ENCODE measurements around the gene IL5RA. TPM values are rescaled to one million over a fixed set of nuclear protein-coding genes. Genes with fewer than 3 reads are reported as not detected.

Gene IL5RA
- total RNA-seq, 2 donors from 2014 or later = not detected

GRCh38 chr3:3109407-3110298, 521 bp downstream of the IL5RA start:
- Mint-ChIP-seq H3K27me3 (ENCODE audit: insufficient read depth) (peaks cover 16% of the 10 kb centered on the region), H3K36me3 (ENCODE audit: low read depth) (no peaks in the 10 kb centered on the region), H3K9me3 (no peaks in the 10 kb centered on the region), H3K4me3 (no peak overlapping the region), H3K27ac (no peak overlapping the region), H3K4me1 (peaks cover 21% of the 10 kb centered on the region)
- H3K36me3 ChIP-seq (ENCODE audit: control insufficient read depth, insufficient read depth, low read length) = no peaks in the 10 kb centered on the region
- no peaks in the 10 kb centered on the region for H3K9me3 ChIP-seq (ENCODE audit: control insufficient read depth, low read length)
- no peak for TF ChIP-seq CTCF (conservative IDR thresholded peaks at IDR 0.05)
- no peak overlapping the region for H3K27ac ChIP-seq (ENCODE audit: low read depth, low read length)
- peaks cover 22% of the 10 kb centered on the region for H3K27me3 ChIP-seq (ENCODE audit: control insufficient read depth, insufficient read depth, low read length, poor library complexity, severe bottlenecking)
- H3K4me3 ChIP-seq (ENCODE audit: low read length) = no peak overlapping the region
- H3K4me1 ChIP-seq (ENCODE audit: control insufficient read depth, insufficient read depth, low read length) = peaks cover 10% of the 10 kb centered on the region
- WGBS, 2 experiments (ENCODE audit: insufficient coverage in 1 of 2, insufficient read length in 1 of 2) = 70 to 76% methylated on average over 8 to 11 of the region's 11 CpGs
- no peak overlapping the region for H3K9ac ChIP-seq (ENCODE audit: extremely low read depth, low read length, poor library complexity, severe bottlenecking)
- DNase-seq = no peak

GRCh38 chr3:3107858-3108257, 2.3 kb downstream of the IL5RA start:
- H3K4me1 ChIP-seq (ENCODE audit: control insufficient read depth, insufficient read depth, low read length) = peaks cover 10% of the 10 kb centered on the region
- H3K4me3 ChIP-seq (ENCODE audit: low read length) = no peak overlapping the region
- no peak overlapping the region for H3K27ac ChIP-seq (ENCODE audit: low read depth, low read length)
- no peaks in the 10 kb centered on the region for H3K36me3 ChIP-seq (ENCODE audit: control insufficient read depth, insufficient read depth, low read length)
- TF ChIP-seq CTCF (conservative IDR thresholded peaks at IDR 0.05) = no peak
- Mint-ChIP-seq H3K27me3 (ENCODE audit: insufficient read depth) (peaks cover 16% of the 10 kb centered on the region), H3K4me3 (no peak overlapping the region), H3K9me3 (no peaks in the 10 kb centered on the region), H3K4me1 (peaks cover 21% of the 10 kb centered on the region), H3K27ac (no peak overlapping the region), H3K36me3 (ENCODE audit: low read depth) (no peaks in the 10 kb centered on the region)
- H3K27me3 ChIP-seq (ENCODE audit: control insufficient read depth, insufficient read depth, low read length, poor library complexity, severe bottlenecking) = peaks cover 22% of the 10 kb centered on the region
- WGBS, 2 experiments (ENCODE audit: insufficient coverage in 1 of 2, insufficient read length in 1 of 2) = 83 to 95% methylated on average over 2 to 3 of the region's 3 CpGs
- no peak overlapping the region for H3K9ac ChIP-seq (ENCODE audit: extremely low read depth, low read length, poor library complexity, severe bottlenecking)
- no peak for DNase-seq
- H3K9me3 ChIP-seq (ENCODE audit: control insufficient read depth, low read length) = no peaks in the 10 kb centered on the region

- no peak overlapping the region for H3K9ac ChIP-seq (ENCODE audit: extremely low read depth, low read length, poor library complexity, severe bottlenecking)
- H3K9me3 Mint-ChIP-seq = no peaks in the 10 kb centered on the region
These were observed 3.0 kb downstream of the IL5RA start for GRCh38 chr3:3107181-3107580.

More at GRCh38 chr3:3107181-3107580, 3.0 kb downstream of the IL5RA start:
- peaks cover 22% of the 10 kb centered on the region for H3K27me3 ChIP-seq (ENCODE audit: control insufficient read depth, insufficient read depth, low read length, poor library complexity, severe bottlenecking)
- WGBS, 2 experiments (ENCODE audit: insufficient coverage in 1 of 2, insufficient read length in 1 of 2) = 97% methylated on average over 3 of the region's 3 CpGs; no CpG with 5 or more reads in 1 of the 2 experiments
- peaks cover 10% of the 10 kb centered on the region for H3K4me1 ChIP-seq (ENCODE audit: control insufficient read depth, insufficient read depth, low read length)
- Mint-ChIP-seq H3K4me3 (no peak overlapping the region), H3K4me1 (peaks cover 21% of the 10 kb centered on the region), H3K36me3 (ENCODE audit: low read depth) (no peaks in the 10 kb centered on the region), H3K27me3 (ENCODE audit: insufficient read depth) (peaks cover 16% of the 10 kb centered on the region), H3K27ac (no peak overlapping the region)
- H3K27ac ChIP-seq (ENCODE audit: low read depth, low read length) = no peak overlapping the region
- H3K36me3 ChIP-seq (ENCODE audit: control insufficient read depth, insufficient read depth, low read length) = no peaks in the 10 kb centered on the region
- DNase-seq = no peak
- H3K4me3 ChIP-seq (ENCODE audit: low read length) = no peak overlapping the region
- H3K9me3 ChIP-seq (ENCODE audit: control insufficient read depth, low read length) = no peaks in the 10 kb centered on the region
- no peak for TF ChIP-seq CTCF (conservative IDR thresholded peaks at IDR 0.05)

Data from endodermal cell (in vitro differentiated cells).